ENCODE data around the gene MEOX2. TPM values are rescaled to one million over a fixed set of nuclear protein-coding genes. Genes with fewer than 3 reads are reported as not detected.

MEOX2 gene
- polyA plus RNA-seq, 1 donor from 2014 or later: not detected

GRCh38 chr7:15682111-15682510 is 4.4 kb downstream of the MEOX2 start:
- no peaks in the 10 kb centered on the region for H3K79me2 ChIP-seq (replicated peaks; ENCODE audit: insufficient read depth, low read length)
- H2AFZ ChIP-seq (ENCODE audit: low read depth, low read length): no peak overlapping the region
- no peaks in the 10 kb centered on the region for H3K9me2 ChIP-seq (ENCODE audit: insufficient read depth, low read length)
- no peaks in the 10 kb centered on the region for H4K20me1 ChIP-seq (ENCODE audit: insufficient read depth)
- no peaks in the 10 kb centered on the region for H3K36me3 ChIP-seq (ENCODE audit: insufficient read depth, low read length)
- no peaks in the 10 kb centered on the region for H3K9me3 ChIP-seq (ENCODE audit: low read length)
- no peak overlapping the region for H3K27ac ChIP-seq (ENCODE audit: low read length)
- TF ChIP-seq RAD21 (conservative IDR thresholded peaks at IDR 0.05) (no peak), EP300 (conservative IDR thresholded peaks at IDR 0.05; ENCODE audit: poor library complexity, severe bottlenecking) (no peak), MXI1 (conservative IDR thresholded peaks at IDR 0.05; ENCODE audit: poor library complexity, severe bottlenecking) (no peak), SMC3 (conservative IDR thresholded peaks at IDR 0.05; ENCODE audit: poor library complexity) (no peak), TAF1 (IDR thresholded peaks at IDR 0.05; ENCODE audit: low read depth) (no peak), CTCF (IDR thresholded peaks at IDR 0.05; ENCODE audit: poor library complexity, severe bottlenecking) (no peak), POLR2AphosphoS5 (IDR thresholded peaks at IDR 0.05) (no peak), EZH2 (IDR thresholded peaks at IDR 0.05; ENCODE audit: borderline replicate concordance, insufficient read depth, low read length, poor library complexity, severe bottlenecking) (no peak)
- TF ChIP-seq, protein P1, sequence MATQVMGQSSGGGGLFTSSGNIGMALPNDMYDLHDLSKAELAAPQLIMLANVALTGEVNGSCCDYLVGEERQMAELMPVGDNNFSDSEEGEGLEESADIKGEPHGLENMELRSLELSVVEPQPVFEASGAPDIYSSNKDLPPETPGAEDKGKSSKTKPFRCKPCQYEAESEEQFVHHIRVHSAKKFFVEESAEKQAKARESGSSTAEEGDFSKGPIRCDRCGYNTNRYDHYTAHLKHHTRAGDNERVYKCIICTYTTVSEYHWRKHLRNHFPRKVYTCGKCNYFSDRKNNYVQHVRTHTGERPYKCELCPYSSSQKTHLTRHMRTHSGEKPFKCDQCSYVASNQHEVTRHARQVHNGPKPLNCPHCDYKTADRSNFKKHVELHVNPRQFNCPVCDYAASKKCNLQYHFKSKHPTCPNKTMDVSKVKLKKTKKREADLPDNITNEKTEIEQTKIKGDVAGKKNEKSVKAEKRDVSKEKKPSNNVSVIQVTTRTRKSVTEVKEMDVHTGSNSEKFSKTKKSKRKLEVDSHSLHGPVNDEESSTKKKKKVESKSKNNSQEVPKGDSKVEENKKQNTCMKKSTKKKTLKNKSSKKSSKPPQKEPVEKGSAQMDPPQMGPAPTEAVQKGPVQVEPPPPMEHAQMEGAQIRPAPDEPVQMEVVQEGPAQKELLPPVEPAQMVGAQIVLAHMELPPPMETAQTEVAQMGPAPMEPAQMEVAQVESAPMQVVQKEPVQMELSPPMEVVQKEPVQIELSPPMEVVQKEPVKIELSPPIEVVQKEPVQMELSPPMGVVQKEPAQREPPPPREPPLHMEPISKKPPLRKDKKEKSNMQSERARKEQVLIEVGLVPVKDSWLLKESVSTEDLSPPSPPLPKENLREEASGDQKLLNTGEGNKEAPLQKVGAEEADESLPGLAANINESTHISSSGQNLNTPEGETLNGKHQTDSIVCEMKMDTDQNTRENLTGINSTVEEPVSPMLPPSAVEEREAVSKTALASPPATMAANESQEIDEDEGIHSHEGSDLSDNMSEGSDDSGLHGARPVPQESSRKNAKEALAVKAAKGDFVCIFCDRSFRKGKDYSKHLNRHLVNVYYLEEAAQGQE (IDR thresholded peaks at IDR 0.05; ENCODE audit: borderline replicate concordance): no peak
- H3K27me3 ChIP-seq (ENCODE audit: insufficient read depth, low read depth, low read length): peaks cover 36% of the 10 kb centered on the region
- H3K4me3 ChIP-seq (ENCODE audit: low read length): no peak overlapping the region
- H3F3A ChIP-seq (ENCODE audit: insufficient read depth, low read length, poor library complexity, severe bottlenecking): no peaks in the 10 kb centered on the region
- no peak overlapping the region for H3K9ac ChIP-seq (ENCODE audit: low read length)
- H3K4me2 ChIP-seq (ENCODE audit: low read length): no peak overlapping the region

GRCh38 chr7:15681631-15682030 is 4.9 kb downstream of the MEOX2 start:
- TF ChIP-seq SMC3 (conservative IDR thresholded peaks at IDR 0.05; ENCODE audit: poor library complexity): no peak
- TF ChIP-seq EP300 (conservative IDR thresholded peaks at IDR 0.05; ENCODE audit: poor library complexity, severe bottlenecking): no peak
- TF ChIP-seq RAD21 (conservative IDR thresholded peaks at IDR 0.05): no peak
- no peak for TF ChIP-seq MXI1 (conservative IDR thresholded peaks at IDR 0.05; ENCODE audit: poor library complexity, severe bottlenecking)
- no peak for TF ChIP-seq POLR2AphosphoS5 (IDR thresholded peaks at IDR 0.05)
- no peak for TF ChIP-seq CTCF (IDR thresholded peaks at IDR 0.05; ENCODE audit: poor library complexity, severe bottlenecking)
- no peak for TF ChIP-seq EZH2 (IDR thresholded peaks at IDR 0.05; ENCODE audit: borderline replicate concordance, insufficient read depth, low read length, poor library complexity, severe bottlenecking)
- no peak for TF ChIP-seq TAF1 (IDR thresholded peaks at IDR 0.05; ENCODE audit: low read depth)
- TF ChIP-seq, protein P1 (IDR thresholded peaks at IDR 0.05; ENCODE audit: borderline replicate concordance): no peak
- no peak overlapping the region for H2AFZ ChIP-seq (ENCODE audit: low read depth, low read length)
- H3K27me3 ChIP-seq (ENCODE audit: insufficient read depth, low read depth, low read length): peaks cover 31% of the 10 kb centered on the region
- no peak overlapping the region for H3K4me3 ChIP-seq (ENCODE audit: low read length)
- H3K4me2 ChIP-seq (ENCODE audit: low read length): no peak overlapping the region
- H4K20me1 ChIP-seq (ENCODE audit: insufficient read depth): no peaks in the 10 kb centered on the region
- no peaks in the 10 kb centered on the region for H3K9me2 ChIP-seq (ENCODE audit: insufficient read depth, low read length)
- no peaks in the 10 kb centered on the region for H3K9me3 ChIP-seq (ENCODE audit: low read length)
- H3K9ac ChIP-seq (ENCODE audit: low read length): no peak overlapping the region
- no peaks in the 10 kb centered on the region for H3F3A ChIP-seq (ENCODE audit: insufficient read depth, low read length, poor library complexity, severe bottlenecking)
- no peaks in the 10 kb centered on the region for H3K36me3 ChIP-seq (ENCODE audit: insufficient read depth, low read length)
- no peaks in the 10 kb centered on the region for H3K79me2 ChIP-seq (replicated peaks; ENCODE audit: insufficient read depth, low read length)
- H3K27ac ChIP-seq (ENCODE audit: low read length): no peak overlapping the region

Measured in neural cell (in vitro differentiated cells).